GM19240 (cell line): ENCODE measurements around the gene LCP2.

Source experiments
- DNase-seq: peaks from one replicate; pipeline ENCODE4 v3.0.0; 2011; ENCODE audit warnings: low spot score; ENCODE audit not compliant: insufficient read length

The LCP2 gene

GRCh38 chr5:170218726-170219125, 78.9 kb downstream of the LCP2 start:
- no peak for DNase-seq

GRCh38 chr5:170217831-170218230, 79.7 kb downstream of the LCP2 start:
- DNase-seq, result no peak

GRCh38 chr5:170216257-170216864, 81.2 kb downstream of the LCP2 start:
- no peak for DNase-seq

- DNase-seq, result no peak
These were observed 85.8 kb downstream of the LCP2 start for GRCh38 chr5:170211575-170212334.

GRCh38 chr5:170206958-170207357, 90.6 kb downstream of the LCP2 start:
- no peak for DNase-seq

- no peak for DNase-seq
These were observed 91.4 kb downstream of the LCP2 start for GRCh38 chr5:170206216-170206615.

GRCh38 chr5:170204202-170204601, 93.4 kb downstream of the LCP2 start:
- DNase-seq, result no peak

- no peak for DNase-seq
These were observed 95.5 kb downstream of the LCP2 start for GRCh38 chr5:170202117-170202516.

GRCh38 chr5:170201311-170201710, 96.3 kb downstream of the LCP2 start:
- DNase-seq, result no peak

- DNase-seq, result no peak
These were observed 96.7 kb downstream of the LCP2 start for GRCh38 chr5:170200876-170201275.
